KBM-7 (cell line): ENCODE measurements around the gene IFNL1.
A peak's percentile ranks its signal among the peaks of the same experiment; 100 is the strongest.
"Not testable (repeated sequence)": the region's sequence is repeated elsewhere in the genome, so short reads cannot be mapped to it uniquely, and the experiment has no call there.

Experiments used
- DNase-seq: peaks from one replicate; pipeline ENCODE4 v3.0.0-alpha.2; 2015
- in situ Hi-C: fragments of 300-500 bp; cut with MboI; formaldehyde crosslinking; loops from 2 replicates; pipeline ENCODE4 v1.14.3; 2020; ENCODE audit warnings: low sequenced_read_pairs, low pct_unique_long_range_greater_than_20kb, mixed read lengths

The IFNL1 gene

GRCh38 chr19:39325778-39326665 is 29.8 kb downstream of the IFNL1 start:
- DNase-seq, result no peak

GRCh38 chr19:39327363-39328045 is 31.3 kb downstream of the IFNL1 start:
- no peak for DNase-seq
- in situ Hi-C loops, result no loop called here

More at GRCh38 chr19:39325778-39326665, 29.8 kb downstream of the IFNL1 start:
- in situ Hi-C loops, result no loop called here

- in situ Hi-C loops, result no loop called here
- peak; percentile 75 for DNase-seq
Measured at GRCh38 chr19:39328046-39328705, 32.0 kb downstream of the IFNL1 start.

- no peak for DNase-seq
Measured at GRCh38 chr19:39329948-39330347, 33.7 kb downstream of the IFNL1 start.

GRCh38 chr19:39332293-39332692 is 36.1 kb downstream of the IFNL1 start:
- DNase-seq, result no peak
- in situ Hi-C loops, result no loop called here

More at GRCh38 chr19:39329948-39330347, 33.7 kb downstream of the IFNL1 start:
- in situ Hi-C loops, result no loop called here

GRCh38 chr19:39332738-39333137 is 36.5 kb downstream of the IFNL1 start:
- DNase-seq, in situ Hi-C loops: not testable (repeated sequence)

- in situ Hi-C loops, result no loop called here
- DNase-seq, result no peak
Measured at GRCh38 chr19:39333507-39333906, 37.3 kb downstream of the IFNL1 start.

- in situ Hi-C loops, result no loop called here
- no peak for DNase-seq
Measured at GRCh38 chr19:39334444-39334976, 38.3 kb downstream of the IFNL1 start.

- in situ Hi-C loops, result no loop called here
- peak; percentile 70 for DNase-seq
Measured at GRCh38 chr19:39335168-39335548, 39.0 kb downstream of the IFNL1 start.

- no peak for DNase-seq
- in situ Hi-C loops, result no loop called here
Measured at GRCh38 chr19:39336483-39336882, 40.3 kb downstream of the IFNL1 start.

GRCh38 chr19:39339674-39340073 is 43.5 kb downstream of the IFNL1 start:
- in situ Hi-C loops, result no loop called here
- DNase-seq, result no peak

GRCh38 chr19:39340156-39340555 is 43.9 kb downstream of the IFNL1 start:
- in situ Hi-C loops, DNase-seq: not testable (repeated sequence)

GRCh38 chr19:39341129-39341718 is 45.0 kb downstream of the IFNL1 start:
- DNase-seq, result peak; percentile 38
- in situ Hi-C loops, result no loop called here

- in situ Hi-C loops, result no loop called here
Measured at GRCh38 chr19:39341719-39342604, 45.8 kb downstream of the IFNL1 start, which contains the start of gene SAMD4B. Gene SAMD4B, plus strand, starts transcription at chr19:39342421. Its CDS starts 14,473 bp downstream, at chr19:39356894.

GRCh38 chr19:39342647-39343305 is 46.6 kb downstream of the IFNL1 start:
- in situ Hi-C loops, result no loop called here
- DNase-seq, result no peak

More at GRCh38 chr19:39341719-39342604, 45.8 kb downstream of the IFNL1 start, which contains the start of gene SAMD4B:
- DNase-seq, result peak; percentile 97

GRCh38 chr19:39345956-39346355 is 49.7 kb downstream of the IFNL1 start:
- no peak for DNase-seq
- in situ Hi-C loops, result no loop called here

GRCh38 chr19:39347332-39348164 is 51.3 kb downstream of the IFNL1 start:
- no peak for DNase-seq
- in situ Hi-C loops, result no loop called here
